Smooth muscle cell (in vitro differentiated cells): ENCODE results near the gene USP31. TPM values are rescaled to one million over a fixed set of nuclear protein-coding genes. Genes with fewer than 3 reads are reported as not detected.

Experiments
- DNase-seq: peaks from one replicate; lab custom pipeline; 2025; ENCODE audit not compliant: unreplicated experiment; lab: John Stamatoyannopoulos, UW
- H2AFZ ChIP-seq: fragments of 200-600 bp; sonication (generic); 2 replicates; pipeline ENCODE4 v1.6.0; 2016; ENCODE audit warnings: antibody characterized with exemption, low read depth, mild to moderate bottlenecking
- H3F3A ChIP-seq: fragments of 200-600 bp; sonication (generic); 2 replicates; pipeline ENCODE4 v1.6.0; 2017; ENCODE audit warnings: antibody characterized with exemption, low read depth
- H3K27ac ChIP-seq: fragments of 200-600 bp; sonication (generic); 2 replicates; pipeline ENCODE4 v1.5.1; 2016; ENCODE audit warnings: low read depth, mild to moderate bottlenecking
- H3K27me3 ChIP-seq: fragments of 200-600 bp; sonication (generic); 2 replicates; pipeline ENCODE4 v1.6.1; 2016; ENCODE audit warnings: low read depth, mild to moderate bottlenecking
- H3K36me3 ChIP-seq: fragments of 200-600 bp; sonication (generic); 2 replicates; pipeline ENCODE4 v1.5.1; 2016; ENCODE audit warnings: low read depth
- H3K4me1 ChIP-seq: fragments of 200-600 bp; sonication (generic); 2 replicates; pipeline ENCODE4 v1.5.1; 2016; ENCODE audit warnings: low read depth
- H3K4me2 ChIP-seq: fragments of 200-600 bp; sonication (generic); 2 replicates; pipeline ENCODE4 v1.6.0; 2016; ENCODE audit warnings: mild to moderate bottlenecking
- H3K4me3 ChIP-seq: fragments of 200-600 bp; sonication (generic); 2 replicates; pipeline ENCODE4 v1.5.1; 2016; ENCODE audit warnings: mild to moderate bottlenecking
- H3K79me2 ChIP-seq: fragments of 200-600 bp; sonication (generic); 2 replicates; pipeline ENCODE4 v1.6.0; 2016; ENCODE audit warnings: low read depth, mild to moderate bottlenecking
- H3K9ac ChIP-seq: fragments of 200-600 bp; sonication (generic); 2 replicates; pipeline ENCODE4 v1.6.0; 2016; ENCODE audit warnings: low read depth
- H3K9me3 ChIP-seq: fragments of 200-600 bp; sonication (generic); replicated peaks from 2 replicates; pipeline ENCODE4 v1.5.1; 2016; ENCODE audit warnings: low read depth
- H4K20me1 ChIP-seq: fragments of 200-600 bp; sonication (generic); 2 replicates; pipeline ENCODE4 v1.6.0; 2016; ENCODE audit warnings: low read depth
- WGBS: methylation state at CpG from one replicate; pipeline ENCODE4 v1.1.7; 2016; ENCODE audit warnings: low lambda C conversion rate; 5-methylcytosine and 5-hydroxymethylcytosine counted together
- polyA plus RNA-seq: library from polyadenylated mRNA; unstranded; fragments of >200 nt; fragmentation: Nextera tagmentation; extraction: Ambion mirVana; gene quantifications from 2 replicates; pipeline ENCODE4 v1.2.1, GENCODE V29; 2016
- total RNA-seq: library from RNA; depleted of rRNA; stranded (reverse); fragments of >200 nt; gene quantifications from 2 replicates; pipeline ENCODE4 v1.2.3, GENCODE V29; 2014
- TF ChIP-seq, protein P1 (sequence below): fragments of 200-600 bp; sonication (generic); IDR thresholded peaks from 2 replicates; pipeline ENCODE4 v1.5.1; 2017; ENCODE audit warnings: borderline replicate concordance, mild to moderate bottlenecking, antibody characterized with exemption; ENCODE audit not compliant: insufficient read depth, poor library complexity, severe bottlenecking

The USP31 gene
- total and polyA plus RNA-seq, 2 experiments from 2014 or later = 2.7 to 5.7 TPM

DNA sequence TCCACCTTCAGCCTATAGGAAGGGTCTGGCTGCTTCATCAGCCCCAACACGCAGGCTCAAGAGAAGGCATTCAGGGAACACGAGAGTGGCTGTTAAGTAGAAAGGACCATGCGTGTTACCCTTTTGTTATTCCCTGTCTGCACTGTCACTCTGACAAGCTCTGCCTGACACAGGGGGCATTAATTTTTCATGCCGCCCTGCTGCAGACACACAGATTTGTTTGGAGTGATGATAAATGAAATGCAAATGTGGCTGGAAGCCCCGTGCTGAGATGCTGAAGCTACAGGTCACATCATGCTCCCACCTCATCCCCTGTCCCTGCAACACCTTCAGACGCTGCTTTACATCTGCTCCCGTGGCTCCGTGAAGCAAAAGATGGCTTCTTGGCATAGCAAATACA lies 97.7 kb downstream of the USP31 start:
- TF ChIP-seq, protein P1, sequence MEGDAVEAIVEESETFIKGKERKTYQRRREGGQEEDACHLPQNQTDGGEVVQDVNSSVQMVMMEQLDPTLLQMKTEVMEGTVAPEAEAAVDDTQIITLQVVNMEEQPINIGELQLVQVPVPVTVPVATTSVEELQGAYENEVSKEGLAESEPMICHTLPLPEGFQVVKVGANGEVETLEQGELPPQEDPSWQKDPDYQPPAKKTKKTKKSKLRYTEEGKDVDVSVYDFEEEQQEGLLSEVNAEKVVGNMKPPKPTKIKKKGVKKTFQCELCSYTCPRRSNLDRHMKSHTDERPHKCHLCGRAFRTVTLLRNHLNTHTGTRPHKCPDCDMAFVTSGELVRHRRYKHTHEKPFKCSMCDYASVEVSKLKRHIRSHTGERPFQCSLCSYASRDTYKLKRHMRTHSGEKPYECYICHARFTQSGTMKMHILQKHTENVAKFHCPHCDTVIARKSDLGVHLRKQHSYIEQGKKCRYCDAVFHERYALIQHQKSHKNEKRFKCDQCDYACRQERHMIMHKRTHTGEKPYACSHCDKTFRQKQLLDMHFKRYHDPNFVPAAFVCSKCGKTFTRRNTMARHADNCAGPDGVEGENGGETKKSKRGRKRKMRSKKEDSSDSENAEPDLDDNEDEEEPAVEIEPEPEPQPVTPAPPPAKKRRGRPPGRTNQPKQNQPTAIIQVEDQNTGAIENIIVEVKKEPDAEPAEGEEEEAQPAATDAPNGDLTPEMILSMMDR = no peak
- Histone ChIP-seq H3F3A (no peaks in the 10 kb centered on the region), H3K27me3 (peaks cover 15% of the 10 kb centered on the region), H3K4me1 (no peaks in the 10 kb centered on the region), H3K4me3 (no peak overlapping the region), H3K79me2 (no peaks in the 10 kb centered on the region), H3K4me2 (no peak overlapping the region), H3K27ac (no peak overlapping the region), H3K9ac (no peak overlapping the region), H3K9me3 (no peaks in the 10 kb centered on the region), H3K36me3 (no peaks in the 10 kb centered on the region), H4K20me1 (no peaks in the 10 kb centered on the region), H2AFZ (no peak overlapping the region)
- 82% methylated on average over 8 of the region's 8 CpGs for WGBS
- no peak for DNase-seq

DNA sequence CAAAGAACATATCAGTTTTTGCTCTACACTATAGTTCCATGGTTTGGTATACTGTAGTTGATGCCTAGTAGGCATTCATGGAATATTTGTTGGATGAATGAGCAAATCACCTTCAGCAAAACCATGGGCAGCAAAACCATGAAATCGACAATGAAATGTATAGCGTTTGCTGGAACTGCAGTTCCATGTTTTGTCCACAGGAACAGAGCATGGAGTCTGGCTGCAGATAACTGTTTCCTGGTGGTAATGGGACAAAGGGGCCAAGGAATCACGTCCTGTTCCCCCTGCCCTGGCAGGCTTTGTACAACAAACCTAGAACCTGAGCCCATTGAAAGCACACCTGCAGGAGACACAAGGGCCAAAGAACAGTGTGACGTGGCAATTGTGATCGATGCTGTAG lies 101.1 kb downstream of the USP31 start:
- H3K4me3 ChIP-seq = no peak overlapping the region
- TF ChIP-seq, protein P1 = no peak
- H3K9ac ChIP-seq = no peak overlapping the region
- no peaks in the 10 kb centered on the region for H3K9me3 ChIP-seq
- no peak overlapping the region for H3K27ac ChIP-seq
- H3F3A ChIP-seq = no peaks in the 10 kb centered on the region
- H3K36me3 ChIP-seq = no peaks in the 10 kb centered on the region
- H2AFZ ChIP-seq = no peak overlapping the region
- DNase-seq = no peak
- 78% methylated on average over 5 of the region's 5 CpGs for WGBS
- H4K20me1 ChIP-seq = no peaks in the 10 kb centered on the region
- H3K27me3 ChIP-seq = peaks cover 10% of the 10 kb centered on the region
- no peaks in the 10 kb centered on the region for H3K4me1 ChIP-seq
- H3K4me2 ChIP-seq = no peak overlapping the region
- no peaks in the 10 kb centered on the region for H3K79me2 ChIP-seq

DNA sequence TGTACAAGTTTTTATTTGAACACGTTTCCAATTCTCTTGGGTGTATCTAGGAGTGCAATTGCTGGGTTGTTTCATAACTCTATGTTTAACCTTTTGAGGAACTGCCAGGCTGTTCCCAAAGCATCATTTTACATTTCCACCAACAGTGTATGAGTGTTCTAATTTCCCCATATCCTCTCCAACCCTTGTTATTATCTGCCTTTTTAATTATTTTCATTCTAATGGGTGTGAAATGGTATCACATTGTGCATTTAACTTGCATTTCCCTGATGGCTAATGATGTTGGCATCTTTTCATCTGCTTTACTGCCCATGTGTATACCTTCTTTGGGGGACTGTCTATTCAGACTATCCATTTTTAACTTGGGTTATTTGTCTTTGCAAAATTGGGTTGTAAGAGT lies 104.2 kb downstream of the USP31 start:
- 63% methylated on average over 1 of the region's 1 CpG for WGBS
- TF ChIP-seq, protein P1 = no peak

DNA sequence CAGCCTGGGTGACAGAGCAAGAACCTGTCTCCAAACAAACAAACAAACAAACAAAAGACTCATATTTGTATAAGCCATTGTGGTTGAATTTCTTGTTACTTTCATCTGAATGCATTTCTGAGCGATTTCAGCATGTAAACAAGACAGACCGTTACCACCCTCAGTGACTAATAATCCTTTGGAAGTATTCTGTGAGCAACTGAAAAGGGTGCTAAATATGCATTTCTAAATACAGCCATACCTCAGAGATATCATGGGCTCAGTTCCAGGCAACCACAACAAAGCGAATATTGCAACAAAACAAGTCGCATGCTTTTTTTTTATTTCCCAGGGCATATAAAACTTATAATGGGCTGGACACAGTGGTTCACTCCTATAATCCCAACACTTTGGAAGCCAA lies 109.0 kb downstream of the USP31 start:
- 92% methylated on average over 4 of the region's 4 CpGs for WGBS
- Histone ChIP-seq H2AFZ (no peak overlapping the region), H3K4me1 (no peaks in the 10 kb centered on the region), H3K4me3 (no peak overlapping the region), H3K4me2 (no peak overlapping the region), H3K27ac (no peak overlapping the region), H4K20me1 (no peaks in the 10 kb centered on the region), H3K27me3 (no peaks in the 10 kb centered on the region), H3K9me3 (no peaks in the 10 kb centered on the region), H3K9ac (no peak overlapping the region), H3K36me3 (no peaks in the 10 kb centered on the region), H3K79me2 (no peaks in the 10 kb centered on the region), H3F3A (no peaks in the 10 kb centered on the region)
- TF ChIP-seq, protein P1 = no peak
- no peak for DNase-seq

More for the DNA sequence above, 104.2 kb downstream of the USP31 start:
- no peaks in the 10 kb centered on the region for H3F3A ChIP-seq
- no peak overlapping the region for H3K9ac ChIP-seq
- no peak overlapping the region for H2AFZ ChIP-seq
- H3K4me2 ChIP-seq = no peak overlapping the region
- no peaks in the 10 kb centered on the region for H3K4me1 ChIP-seq
- no peak for DNase-seq
- no peak overlapping the region for H3K27ac ChIP-seq
- no peaks in the 10 kb centered on the region for H3K79me2 ChIP-seq
- no peaks in the 10 kb centered on the region for H3K9me3 ChIP-seq
- no peaks in the 10 kb centered on the region for H4K20me1 ChIP-seq
- no peaks in the 10 kb centered on the region for H3K36me3 ChIP-seq
- no peak overlapping the region for H3K4me3 ChIP-seq
- H3K27me3 ChIP-seq = peaks cover 3% of the 10 kb centered on the region
